Activated CD4-positive, alpha-beta T cell treated with anti-CD3 and anti-CD28 coated beads, Interleukin-10, Interleukin-2, amounts not matched to agents 100 ng/mL and 50 ng/mL, durations not matched to agents 16 hours and 8 hours (primary cell): Measurements from ENCODE around the gene RNF103.
"Not testable (repeated sequence)": the region's sequence is repeated elsewhere in the genome, so short reads cannot be mapped to it uniquely, and the experiment has no call there.

Experiments used
- DNase-seq: peaks from one replicate; pipeline ENCODE4 v3.0.0-alpha.2; 2020

Gene RNF103, protein sequence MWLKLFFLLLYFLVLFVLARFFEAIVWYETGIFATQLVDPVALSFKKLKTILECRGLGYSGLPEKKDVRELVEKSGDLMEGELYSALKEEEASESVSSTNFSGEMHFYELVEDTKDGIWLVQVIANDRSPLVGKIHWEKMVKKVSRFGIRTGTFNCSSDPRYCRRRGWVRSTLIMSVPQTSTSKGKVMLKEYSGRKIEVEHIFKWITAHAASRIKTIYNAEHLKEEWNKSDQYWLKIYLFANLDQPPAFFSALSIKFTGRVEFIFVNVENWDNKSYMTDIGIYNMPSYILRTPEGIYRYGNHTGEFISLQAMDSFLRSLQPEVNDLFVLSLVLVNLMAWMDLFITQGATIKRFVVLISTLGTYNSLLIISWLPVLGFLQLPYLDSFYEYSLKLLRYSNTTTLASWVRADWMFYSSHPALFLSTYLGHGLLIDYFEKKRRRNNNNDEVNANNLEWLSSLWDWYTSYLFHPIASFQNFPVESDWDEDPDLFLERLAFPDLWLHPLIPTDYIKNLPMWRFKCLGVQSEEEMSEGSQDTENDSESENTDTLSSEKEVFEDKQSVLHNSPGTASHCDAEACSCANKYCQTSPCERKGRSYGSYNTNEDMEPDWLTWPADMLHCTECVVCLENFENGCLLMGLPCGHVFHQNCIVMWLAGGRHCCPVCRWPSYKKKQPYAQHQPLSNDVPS

DNA sequence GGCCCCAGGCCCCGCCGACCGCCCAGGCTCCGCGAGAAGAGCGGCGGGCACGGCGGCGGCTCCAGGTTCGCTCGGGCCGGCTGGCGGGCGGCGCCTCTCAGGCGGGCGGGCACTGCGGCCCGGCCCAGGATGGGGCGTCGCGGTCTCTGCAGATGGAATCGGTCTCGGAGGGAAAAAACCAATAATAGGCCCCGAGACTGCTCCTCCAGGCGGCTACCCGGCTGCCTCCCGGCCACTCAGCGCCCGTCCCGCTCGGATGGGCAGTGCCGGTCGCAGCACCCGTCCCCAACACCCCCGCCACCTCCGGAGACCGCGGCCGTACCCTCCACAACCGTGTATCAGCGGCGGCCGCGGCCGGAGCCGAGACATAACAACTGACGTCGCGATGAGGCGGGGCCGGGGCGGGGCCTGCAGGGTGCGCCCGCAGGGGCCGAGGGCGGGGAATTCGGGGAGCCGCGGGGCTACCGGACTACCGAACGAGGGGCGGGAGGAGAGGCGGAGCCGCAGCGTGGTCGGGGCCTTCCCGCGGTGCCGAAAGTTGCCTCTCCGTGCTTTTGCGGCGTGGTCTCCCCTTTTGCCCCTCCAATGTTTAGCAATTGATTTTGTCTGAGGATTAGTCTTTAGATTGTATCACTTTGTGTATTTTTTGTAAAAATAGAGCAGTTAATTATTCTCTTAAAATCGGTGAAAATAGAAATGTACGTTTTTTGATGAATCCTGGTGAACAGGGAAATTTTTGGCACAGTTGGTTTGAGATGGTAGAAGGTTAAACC, at the start of gene RNF103:
Gene RNF103 (minus strand): TSS at position 372 of the 773 bp plus-strand sequence. CDS start 979 bp downstream, outside the sequence.
- peak; percentile 95 for DNase-seq

DNA sequence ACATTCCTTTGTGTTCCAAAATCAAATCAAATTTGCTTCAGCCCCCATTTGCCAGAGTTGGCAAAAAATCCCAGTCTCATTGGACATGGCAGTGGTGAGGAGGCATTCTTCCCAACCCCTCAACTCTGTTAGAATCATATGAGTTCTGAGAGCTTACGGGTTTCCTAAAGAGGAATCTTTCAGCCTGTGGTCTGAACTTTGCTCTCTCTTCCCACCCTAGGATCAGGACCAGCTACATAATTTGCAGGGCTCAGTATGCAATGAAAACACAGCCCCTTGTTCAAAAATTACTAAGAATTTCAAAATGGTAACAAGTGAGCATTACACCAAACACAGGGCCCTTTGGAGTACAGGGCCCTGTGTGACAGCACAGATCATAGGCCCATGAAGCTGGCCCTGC, 49.3 kb upstream of the RNF103 start:
- DNase-seq: no peak

DNA sequence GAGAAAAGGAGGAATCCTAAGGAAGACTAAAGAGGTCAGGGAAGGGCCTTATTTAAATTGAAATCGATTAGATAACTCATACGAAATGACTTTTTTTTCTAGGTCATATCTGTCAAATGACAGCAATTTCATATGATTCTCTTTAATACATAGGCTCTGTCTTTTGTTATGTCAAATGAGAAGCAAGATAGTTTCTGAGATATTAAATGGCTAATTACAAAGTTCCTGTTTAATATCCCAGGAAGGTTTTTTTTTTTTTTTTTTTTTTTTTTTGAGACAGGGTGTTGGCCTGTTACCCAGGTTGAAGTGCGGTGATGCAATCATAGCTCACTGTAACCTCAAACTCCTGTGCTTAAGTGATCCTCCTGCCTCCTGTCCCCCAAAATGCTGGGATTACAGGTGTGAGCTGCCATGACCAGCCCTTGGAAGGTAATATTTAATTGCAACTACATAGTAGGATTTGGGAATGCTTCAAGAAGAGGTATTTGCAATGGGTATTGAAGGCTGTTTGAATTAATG, 48.4 kb upstream of the RNF103 start:
- no peak for DNase-seq

DNA sequence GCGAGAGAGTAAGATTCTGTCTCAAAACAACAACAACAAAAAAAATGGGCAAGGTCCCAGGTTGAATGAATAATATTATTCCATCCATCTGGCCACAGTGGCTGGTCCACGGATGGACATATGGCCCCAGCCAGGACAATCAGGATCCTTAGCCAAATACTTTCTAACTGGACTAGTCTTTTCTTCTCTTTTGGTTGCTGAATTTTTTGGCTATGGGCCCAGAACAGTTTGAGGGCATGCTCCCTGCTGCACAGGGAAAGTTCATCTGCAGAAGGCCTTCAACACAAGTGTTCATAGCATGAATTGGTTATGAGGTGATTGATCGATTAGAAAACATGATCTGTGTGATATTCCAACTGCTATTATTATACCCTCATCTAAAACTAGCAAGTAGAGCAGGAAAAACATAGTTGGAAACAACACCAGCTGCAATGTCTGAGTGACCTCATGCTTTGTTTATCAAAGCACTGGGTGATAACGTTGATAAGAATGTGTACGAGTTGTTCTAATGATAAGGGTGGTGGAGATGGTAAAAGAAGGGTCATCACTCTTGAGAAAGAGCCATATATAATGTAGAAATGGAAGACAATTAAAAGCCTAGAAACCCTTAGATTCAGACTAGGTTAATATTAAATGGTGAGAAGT, 47.8 kb upstream of the RNF103 start:
- no peak for DNase-seq

DNA sequence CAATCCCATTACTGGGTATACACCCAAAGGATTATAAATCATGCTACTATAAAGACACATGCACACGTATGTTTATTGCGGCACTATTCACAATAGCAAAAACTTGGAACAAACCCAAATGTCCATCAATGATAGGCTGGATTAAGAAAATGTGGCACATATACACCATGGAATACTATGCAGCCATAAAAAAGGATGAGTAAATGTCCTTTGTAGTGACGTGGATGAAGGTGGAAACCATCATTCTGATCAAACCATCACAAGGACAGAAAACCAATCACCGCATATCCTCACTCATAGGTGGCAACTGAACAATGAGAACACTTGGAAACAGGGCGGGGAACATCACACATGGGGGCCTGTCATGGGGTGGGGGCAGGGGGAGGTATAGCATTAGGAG, 45.7 kb upstream of the RNF103 start:
- DNase-seq: not testable (repeated sequence)

DNA sequence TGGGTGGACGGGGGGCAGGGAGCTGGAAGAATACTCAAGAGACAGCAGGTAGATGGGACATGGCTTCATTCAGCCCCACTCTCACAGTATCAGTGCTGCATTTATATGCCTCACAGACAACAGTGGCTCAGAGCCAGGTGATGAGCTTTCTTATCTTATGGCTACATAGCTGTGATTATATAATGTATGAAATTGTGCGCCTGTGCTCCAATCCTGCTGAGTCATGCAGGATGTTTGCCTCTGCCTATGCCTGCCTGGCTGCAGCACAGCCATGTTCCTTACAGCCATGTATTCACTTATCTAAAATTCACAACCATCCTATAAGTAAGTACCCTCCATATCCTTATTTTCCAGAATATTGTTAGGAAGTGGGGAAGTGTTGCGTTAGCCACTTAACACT, 37.7 kb upstream of the RNF103 start:
- DNase-seq: no peak

DNA sequence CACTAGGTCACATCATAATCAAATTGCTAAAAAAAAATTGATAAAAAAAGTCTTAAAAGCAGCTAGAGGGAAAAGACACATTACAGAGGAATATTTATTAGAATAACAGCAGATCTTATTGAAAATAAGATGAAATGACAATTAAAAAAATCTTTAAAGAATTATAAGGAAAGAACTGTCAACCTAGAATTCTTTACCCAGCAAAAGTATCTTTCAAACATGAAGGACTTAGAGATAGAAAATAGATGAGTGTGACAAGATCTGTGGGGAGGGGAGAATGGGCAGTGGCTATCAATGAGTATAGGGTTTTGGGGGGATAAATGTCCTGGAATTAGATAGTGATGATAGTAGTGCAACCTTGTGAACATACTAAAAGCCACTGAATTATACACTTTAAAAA, 26.5 kb upstream of the RNF103 start:
- DNase-seq: no peak

DNA sequence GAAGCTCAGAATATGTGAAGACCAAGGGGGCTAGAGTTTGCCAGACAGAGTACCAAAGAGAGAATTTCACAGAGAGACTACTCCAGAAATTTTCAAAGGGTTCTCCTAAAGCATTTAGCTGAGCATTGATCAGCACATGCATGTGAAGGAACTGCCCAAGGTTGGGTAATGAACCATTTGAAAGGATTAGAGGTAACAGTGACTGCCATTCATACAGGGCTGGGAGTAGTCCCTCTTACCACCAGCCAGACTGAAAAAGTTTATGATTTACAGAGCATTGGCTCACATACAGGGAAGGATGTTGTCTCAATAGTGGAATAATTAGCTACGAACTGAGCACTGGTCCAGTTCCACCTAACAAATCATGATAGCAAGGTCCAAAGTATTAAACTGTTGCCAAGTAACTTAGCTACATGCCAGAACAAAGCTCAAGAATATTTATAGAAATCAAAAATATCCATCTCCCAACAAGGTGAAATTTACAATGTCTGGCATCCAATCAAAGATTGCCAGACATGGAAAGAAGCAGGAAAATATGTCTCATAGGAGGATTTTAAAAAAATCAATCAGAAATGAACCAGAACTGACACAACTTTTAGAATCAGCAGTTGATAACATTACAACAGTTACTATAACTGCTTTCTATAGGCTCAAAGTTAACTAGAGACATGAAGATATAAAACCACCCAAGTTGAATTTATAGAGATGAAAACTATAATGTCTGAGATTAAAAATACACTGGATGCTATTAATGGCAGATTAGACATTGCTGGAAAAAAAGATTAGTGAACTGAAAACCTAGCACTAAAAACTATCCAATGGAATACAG, 25.7 kb upstream of the RNF103 start:
- DNase-seq: no peak

DNA sequence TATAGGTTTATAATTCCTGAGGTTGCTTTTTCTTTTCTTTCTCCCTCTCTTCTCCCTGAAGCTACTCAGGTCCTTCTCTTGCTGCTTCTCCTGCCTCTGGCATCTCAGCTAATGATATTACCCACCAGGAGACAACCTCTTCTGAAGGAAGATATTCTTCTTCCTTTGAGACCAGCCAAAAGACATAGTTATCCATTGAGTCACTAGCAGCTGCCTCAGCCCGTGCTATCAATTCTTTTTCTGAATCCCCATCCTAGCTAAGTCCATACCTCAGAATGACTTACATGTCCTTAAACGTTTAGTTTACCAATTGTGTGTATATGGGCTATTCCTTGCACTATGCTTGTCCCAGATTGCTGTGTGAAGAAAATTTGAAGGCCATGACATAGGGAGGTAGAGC, 25.0 kb upstream of the RNF103 start:
- DNase-seq: no peak

DNA sequence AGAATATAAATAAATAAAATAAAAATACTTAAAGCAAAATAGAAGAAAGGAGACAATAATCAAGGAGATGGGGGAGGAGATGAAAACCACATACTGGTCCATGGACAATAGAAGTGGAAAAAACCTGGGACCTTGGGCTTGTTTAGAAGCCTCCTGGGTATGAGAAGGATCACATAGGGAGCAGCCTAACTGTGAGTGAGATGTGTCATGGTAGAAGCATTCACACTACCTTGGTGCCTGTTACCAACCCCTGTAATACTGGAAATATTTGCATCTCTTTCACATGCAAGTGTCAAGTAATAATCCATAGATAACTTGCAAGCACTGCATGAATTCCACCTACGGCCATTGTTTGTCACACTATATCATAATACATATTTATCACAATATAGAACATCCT, 23.2 kb upstream of the RNF103 start:
- DNase-seq: no peak

DNA sequence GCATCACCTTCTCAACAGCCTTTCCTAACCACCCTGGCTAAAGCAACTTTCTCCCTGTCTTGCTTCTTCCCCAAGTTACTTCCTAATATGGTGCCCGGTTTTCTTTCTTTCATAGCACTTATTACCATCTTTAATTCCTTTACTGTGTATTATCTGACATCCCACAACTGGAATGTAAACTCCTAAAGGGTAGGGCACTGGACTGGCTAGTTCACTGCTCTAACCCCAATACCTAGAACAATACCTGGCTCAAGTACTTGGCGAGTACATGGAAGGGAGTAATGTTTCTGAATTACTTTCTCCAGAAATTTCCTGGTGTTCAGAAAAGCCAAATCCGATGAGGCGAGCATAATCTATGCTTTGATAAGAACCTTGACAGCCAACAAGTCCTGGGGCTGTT, 22.7 kb upstream of the RNF103 start:
- DNase-seq: no peak

DNA sequence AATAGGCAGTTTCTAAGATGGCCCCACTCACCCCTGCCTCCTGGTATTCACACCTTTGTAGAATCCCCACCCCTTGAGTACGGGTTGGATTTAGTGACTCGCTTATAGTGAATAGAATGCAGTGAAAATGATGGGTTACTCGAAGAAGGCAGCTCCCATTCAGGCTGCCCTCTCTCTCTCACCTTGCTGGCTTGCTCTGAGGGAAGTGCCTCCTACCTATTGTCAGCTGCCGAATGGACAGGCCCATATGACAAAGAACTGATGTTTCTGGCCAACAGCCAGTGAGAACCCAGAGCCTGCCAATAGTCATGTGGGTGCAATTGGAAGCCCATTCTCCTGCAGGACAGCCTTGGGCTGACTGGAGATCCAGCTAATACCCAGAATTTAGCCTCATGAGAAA, 22.1 kb upstream of the RNF103 start:
- no peak for DNase-seq

DNA sequence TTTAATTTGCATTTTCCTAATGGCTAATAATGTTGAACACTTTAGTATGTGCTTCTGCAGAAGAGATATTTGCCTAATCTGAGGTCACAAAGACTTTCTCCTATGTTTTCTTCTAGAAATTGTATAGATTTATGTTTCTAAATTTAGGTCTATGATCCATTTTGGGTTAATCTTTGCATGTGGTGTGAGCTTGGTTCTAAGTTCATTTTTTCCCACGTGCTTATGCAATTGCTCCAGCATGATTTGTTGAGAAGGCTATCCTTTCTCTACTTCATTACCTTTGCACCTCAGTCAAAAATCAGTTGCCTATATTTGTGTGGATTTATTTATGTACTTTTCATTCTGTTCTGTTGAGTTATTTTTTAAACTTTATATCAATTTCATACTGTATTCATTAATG, 15.0 kb upstream of the RNF103 start:
- DNase-seq: no peak

DNA sequence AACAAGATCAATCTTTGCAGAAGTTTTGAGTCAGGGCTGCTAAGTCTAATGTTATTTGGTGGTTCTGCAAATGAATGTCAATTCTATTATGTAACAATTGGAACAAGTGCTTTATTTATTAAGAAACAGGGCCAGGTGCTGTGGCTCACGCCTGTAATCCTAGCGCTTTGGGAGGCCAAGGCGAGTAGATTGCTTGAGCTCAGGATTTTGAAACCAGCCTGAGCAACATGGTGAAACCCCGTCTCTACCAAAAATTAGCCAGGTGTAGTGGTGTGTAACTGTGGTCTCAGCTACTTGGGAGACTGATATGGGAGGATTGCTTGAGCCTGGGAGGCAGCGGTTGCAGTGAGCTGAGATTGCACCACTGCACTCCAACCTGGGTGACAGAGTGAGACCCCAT, 13.2 kb upstream of the RNF103 start:
- no peak for DNase-seq

DNA sequence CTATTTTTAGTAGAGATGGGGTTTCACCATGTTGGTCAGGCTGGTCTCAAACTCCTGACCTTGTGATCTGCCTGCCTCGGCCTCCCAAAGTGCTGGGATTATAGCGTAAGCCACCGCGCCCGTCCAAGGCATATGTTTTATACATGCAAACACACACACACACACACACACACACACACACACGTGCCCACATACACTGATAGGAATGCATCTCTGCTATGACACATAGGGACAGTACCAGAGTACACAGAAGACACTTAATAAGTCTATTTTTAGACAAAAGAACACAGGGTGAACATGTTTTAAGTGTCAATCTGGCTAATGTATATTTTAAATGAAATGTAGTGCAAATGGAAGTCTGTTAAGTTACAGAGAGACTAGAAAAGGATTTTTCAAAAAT, 10.7 kb upstream of the RNF103 start:
- no peak for DNase-seq

DNA sequence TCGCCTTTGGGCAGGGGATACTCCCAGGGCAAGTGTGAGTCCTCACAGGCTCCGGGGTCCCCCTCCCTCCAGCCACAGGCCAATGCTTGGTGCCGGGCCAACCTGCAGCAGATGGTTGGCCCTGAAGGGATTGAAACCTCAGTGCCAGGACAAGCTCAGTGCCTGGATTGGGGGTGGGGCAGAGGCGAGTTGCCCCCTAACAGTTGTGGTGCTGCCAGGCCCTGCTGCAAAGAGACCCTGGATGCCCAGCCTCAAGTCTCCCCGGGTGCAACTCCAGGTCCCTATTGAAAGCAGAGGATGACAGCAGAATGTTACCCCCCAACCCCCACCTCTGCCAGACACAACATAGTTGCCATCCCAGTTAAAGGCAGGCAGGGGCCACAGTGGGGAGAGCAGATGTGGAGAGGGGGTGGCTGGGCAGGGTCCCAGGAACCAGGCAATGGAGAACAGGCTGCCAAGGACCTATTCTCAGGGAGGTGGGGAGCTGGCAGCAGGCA, 9.5 kb upstream of the RNF103 start:
- DNase-seq: no peak

DNA sequence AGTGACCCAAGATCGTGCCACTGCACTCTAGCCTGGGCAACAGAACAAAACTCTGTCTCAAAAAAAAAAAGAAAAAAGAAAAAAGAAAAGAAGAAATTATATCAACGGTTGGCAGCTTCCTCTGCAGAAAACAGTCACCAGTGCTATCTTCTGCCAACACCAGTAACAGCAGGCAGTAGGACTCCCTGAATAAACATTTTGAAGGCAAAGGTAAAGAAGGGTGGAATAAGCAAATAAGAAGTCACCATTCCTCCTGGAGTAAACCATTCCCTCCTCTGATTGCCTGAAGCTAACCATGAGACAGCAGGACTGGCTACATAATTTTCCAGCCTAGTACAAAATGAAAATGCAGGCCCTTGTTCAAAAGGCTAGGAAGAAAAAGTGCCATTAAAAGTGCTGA, 9.0 kb upstream of the RNF103 start:
- DNase-seq: no peak

DNA sequence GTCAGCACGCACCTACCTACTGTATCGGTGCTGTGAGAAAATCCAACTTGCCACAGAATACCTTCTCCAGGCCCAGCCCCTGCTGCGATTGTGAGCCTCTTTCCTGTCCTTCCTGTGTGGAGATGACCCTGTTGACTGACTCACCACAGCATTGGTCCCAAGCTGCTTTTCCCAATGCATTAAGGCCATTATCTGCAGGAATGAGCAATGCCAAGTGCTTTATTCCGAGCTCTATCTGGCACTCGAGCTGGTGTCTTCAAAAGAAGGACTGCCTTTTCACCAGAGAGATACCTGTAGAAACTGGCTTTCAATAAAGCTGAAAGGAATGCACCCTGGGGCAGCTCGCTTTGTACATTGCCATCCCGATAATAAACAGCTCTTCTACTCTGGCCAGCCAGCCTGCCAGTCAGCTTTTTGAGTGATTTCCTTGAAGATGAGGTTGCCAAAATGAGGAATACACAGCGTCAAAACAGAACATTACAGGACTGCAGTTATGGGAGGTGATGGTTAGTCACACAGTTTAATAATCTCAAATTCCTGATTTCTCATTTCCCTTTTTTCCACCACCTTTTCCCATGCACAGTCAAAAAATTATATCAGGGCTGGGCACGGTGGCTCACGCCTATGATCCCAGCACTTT, 8.3 kb upstream of the RNF103 start:
- DNase-seq: no peak

DNA sequence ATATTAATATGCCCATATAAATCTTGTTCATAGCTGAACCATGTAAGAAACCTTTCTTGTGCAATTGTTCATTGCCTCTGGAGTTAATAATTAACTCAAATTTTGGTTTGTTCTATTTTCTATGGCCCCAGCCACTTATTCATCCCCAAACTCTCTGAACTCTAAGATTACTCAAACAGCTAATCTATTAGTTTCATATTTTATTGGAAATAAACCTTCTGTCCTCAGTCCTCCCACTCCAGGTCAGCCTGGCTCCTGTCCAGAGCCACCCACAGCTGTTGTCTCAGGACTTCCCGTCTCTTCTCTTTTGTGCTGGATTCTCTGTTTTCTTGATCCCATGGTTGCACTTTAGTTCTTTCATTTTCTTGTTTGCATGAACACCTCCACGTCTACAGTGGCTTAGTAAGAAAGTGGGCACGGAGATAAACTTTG, 4.4 kb upstream of the RNF103 start:
- DNase-seq: no peak

DNA sequence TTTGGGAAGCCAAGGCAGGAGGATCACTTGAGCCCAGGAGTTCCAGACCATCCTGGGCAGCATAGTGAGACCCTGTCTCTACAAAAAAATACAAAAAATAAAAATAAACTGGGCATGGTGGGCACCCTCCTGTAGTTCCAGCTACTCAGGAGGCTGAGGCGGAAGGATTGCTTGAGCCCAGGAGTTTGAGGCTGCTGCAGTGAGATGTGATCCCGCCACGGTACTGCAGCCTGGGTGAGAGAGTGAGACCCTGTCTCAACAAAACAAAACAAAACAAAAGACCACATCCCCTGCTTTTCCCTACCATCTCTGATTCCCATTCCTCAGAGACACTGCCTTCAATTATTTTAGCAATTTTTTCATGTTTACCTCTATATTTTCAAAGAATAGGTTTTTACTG, 3.9 kb upstream of the RNF103 start:
- no peak for DNase-seq

DNA sequence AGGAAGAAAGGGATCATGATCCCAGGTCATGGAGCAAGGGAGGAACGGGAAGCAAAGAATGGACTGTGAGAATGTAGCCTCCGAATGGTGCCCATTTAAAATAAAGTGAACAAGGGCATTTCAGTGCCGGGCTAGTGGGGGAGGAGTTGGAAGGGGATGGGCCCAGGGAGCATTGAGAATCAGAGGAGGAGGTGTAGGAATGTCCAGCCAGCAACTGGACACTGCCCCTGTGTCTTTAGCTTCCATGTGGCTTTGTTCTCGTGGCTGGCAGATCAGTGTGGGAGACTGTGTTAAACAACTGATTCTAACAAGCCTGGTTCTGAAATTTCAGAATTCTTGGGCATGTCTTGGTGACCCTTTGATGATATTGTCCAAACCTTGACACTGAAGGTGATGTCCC, 1.4 kb upstream of the RNF103 start:
- no peak for DNase-seq

DNA sequence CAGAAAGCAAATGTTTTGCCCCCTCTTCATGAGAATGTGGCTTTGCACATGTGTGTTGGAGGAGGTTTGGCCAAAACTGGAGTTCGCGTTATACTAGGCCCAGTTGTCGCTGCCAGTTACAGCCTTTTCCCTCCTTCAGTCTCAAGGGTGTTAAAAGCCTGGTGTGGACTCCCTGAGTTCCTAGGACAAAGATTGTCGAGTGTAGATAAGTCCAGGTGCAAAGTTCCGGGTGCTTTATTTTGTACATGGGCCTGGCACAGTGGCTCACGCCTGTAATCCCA, 542 bp upstream of the RNF103 start:
- peak; percentile 1 for DNase-seq
